OCI-LY1 (cell line): ENCODE data around the gene NCEH1.

Experiments
- CTCF ChIP-seq: fragments of 200-600 bp; sonication (generic), shearing (Covaris generic); IDR thresholded peaks from 2 replicates; pipeline ENCODE4 v1.5.1; 2017; ENCODE audit warnings: mild to moderate bottlenecking, antibody characterized with exemption, low read length, moderate library complexity, mixed read lengths
- EZH2 ChIP-seq: fragments of 200-600 bp; sonication (generic), shearing (Covaris generic); IDR thresholded peaks from 2 replicates; pipeline ENCODE4 v1.8.0; 2017; ENCODE audit warnings: borderline replicate concordance, mixed run types, mild to moderate bottlenecking, antibody characterized with exemption, low read length, moderate library complexity, mixed read lengths

- no peak for TF ChIP-seq CTCF
- TF ChIP-seq EZH2 = no peak
Observed at GRCh38 chr3:172648747-172649146, 62.1 kb downstream of the NCEH1 start.
